ENCODE data around the gene GAREM2.

- TF ChIP-seq EZH2 (IDR thresholded peaks at IDR 0.05; ENCODE audit: low read length): no peak
- TF ChIP-seq, protein P1, sequence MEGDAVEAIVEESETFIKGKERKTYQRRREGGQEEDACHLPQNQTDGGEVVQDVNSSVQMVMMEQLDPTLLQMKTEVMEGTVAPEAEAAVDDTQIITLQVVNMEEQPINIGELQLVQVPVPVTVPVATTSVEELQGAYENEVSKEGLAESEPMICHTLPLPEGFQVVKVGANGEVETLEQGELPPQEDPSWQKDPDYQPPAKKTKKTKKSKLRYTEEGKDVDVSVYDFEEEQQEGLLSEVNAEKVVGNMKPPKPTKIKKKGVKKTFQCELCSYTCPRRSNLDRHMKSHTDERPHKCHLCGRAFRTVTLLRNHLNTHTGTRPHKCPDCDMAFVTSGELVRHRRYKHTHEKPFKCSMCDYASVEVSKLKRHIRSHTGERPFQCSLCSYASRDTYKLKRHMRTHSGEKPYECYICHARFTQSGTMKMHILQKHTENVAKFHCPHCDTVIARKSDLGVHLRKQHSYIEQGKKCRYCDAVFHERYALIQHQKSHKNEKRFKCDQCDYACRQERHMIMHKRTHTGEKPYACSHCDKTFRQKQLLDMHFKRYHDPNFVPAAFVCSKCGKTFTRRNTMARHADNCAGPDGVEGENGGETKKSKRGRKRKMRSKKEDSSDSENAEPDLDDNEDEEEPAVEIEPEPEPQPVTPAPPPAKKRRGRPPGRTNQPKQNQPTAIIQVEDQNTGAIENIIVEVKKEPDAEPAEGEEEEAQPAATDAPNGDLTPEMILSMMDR (optimal IDR thresholded peaks at IDR 0.05 in 1 of 3, IDR thresholded peaks at IDR 0.05 in 1 of 3, conservative IDR thresholded peaks at IDR 0.05 in 1 of 3; ENCODE audit: extremely low read depth in 1 of 3, insufficient read depth in 2 of 3, low read length in 3 of 3): no peak
Observed at GRCh38 chr2:26193578-26194231, 20.8 kb downstream of the GAREM2 start.
